Measurements from ENCODE around the gene NCOA6. TPM values are rescaled to one million over a fixed set of nuclear protein-coding genes. Genes with fewer than 3 reads are reported as not detected.
A peak's percentile ranks its signal among the peaks of the same experiment; 100 is the strongest.

NCOA6 gene
- total and polyA plus RNA-seq, 2 donors from 2014 or later, result 28.1 to 30.8 TPM

DNA sequence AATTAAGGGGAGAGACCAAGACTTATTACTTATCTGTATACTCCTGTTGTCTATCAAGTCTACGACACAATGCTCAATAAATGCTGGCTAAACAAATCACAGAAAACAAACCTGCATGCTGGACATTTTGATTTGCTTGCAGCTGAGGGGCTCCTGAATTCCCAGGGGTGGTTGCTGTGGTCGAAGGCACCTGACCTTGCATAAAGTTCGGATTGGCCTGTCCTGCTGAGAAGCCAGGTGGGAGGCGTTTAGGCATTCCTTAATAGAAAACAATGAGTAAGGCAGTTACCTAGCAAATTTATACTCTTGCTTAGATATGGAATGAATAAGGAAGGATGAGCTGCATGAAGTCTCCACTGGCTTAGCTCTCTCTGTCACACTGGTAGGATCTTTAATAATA, 70.8 kb downstream of the NCOA6 start:
- Histone ChIP-seq H3K9ac (ENCODE audit: low read length in 3 of 3) (no peak overlapping the region), H3K9me3 (ENCODE audit: control insufficient read depth in 2 of 3, insufficient read depth in 1 of 3, low read length in 3 of 3) (no peaks in the 10 kb centered on the region), H3K4me3 (ENCODE audit: low read length in 3 of 3) (no peak overlapping the region), H3K4me1 (ENCODE audit: control insufficient read depth in 2 of 3, insufficient read depth in 2 of 3, low read depth in 1 of 3, low read length in 3 of 3) (no peaks in the 10 kb centered on the region), H3K27ac (ENCODE audit: low read depth in 2 of 2, low read length in 2 of 2) (no peak overlapping the region), H3K36me3 (ENCODE audit: control insufficient read depth in 2 of 3, insufficient read depth in 3 of 3, low read length in 3 of 3) (peaks cover 5 to 54% (median 30%) of the 10 kb centered on the region in 3 donors), H3K27me3 (ENCODE audit: control insufficient read depth, insufficient read depth, low read length) (no peaks in the 10 kb centered on the region)
- TF ChIP-seq, protein P1, sequence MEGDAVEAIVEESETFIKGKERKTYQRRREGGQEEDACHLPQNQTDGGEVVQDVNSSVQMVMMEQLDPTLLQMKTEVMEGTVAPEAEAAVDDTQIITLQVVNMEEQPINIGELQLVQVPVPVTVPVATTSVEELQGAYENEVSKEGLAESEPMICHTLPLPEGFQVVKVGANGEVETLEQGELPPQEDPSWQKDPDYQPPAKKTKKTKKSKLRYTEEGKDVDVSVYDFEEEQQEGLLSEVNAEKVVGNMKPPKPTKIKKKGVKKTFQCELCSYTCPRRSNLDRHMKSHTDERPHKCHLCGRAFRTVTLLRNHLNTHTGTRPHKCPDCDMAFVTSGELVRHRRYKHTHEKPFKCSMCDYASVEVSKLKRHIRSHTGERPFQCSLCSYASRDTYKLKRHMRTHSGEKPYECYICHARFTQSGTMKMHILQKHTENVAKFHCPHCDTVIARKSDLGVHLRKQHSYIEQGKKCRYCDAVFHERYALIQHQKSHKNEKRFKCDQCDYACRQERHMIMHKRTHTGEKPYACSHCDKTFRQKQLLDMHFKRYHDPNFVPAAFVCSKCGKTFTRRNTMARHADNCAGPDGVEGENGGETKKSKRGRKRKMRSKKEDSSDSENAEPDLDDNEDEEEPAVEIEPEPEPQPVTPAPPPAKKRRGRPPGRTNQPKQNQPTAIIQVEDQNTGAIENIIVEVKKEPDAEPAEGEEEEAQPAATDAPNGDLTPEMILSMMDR (IDR thresholded peaks at IDR 0.05; ENCODE audit: borderline replicate concordance, extremely low read depth, insufficient read depth), result no peak
- intact Hi-C loops (cut with DNase I), result no loop called here
- DNase-seq (no peak), FAIRE-seq (no peak)

DNA sequence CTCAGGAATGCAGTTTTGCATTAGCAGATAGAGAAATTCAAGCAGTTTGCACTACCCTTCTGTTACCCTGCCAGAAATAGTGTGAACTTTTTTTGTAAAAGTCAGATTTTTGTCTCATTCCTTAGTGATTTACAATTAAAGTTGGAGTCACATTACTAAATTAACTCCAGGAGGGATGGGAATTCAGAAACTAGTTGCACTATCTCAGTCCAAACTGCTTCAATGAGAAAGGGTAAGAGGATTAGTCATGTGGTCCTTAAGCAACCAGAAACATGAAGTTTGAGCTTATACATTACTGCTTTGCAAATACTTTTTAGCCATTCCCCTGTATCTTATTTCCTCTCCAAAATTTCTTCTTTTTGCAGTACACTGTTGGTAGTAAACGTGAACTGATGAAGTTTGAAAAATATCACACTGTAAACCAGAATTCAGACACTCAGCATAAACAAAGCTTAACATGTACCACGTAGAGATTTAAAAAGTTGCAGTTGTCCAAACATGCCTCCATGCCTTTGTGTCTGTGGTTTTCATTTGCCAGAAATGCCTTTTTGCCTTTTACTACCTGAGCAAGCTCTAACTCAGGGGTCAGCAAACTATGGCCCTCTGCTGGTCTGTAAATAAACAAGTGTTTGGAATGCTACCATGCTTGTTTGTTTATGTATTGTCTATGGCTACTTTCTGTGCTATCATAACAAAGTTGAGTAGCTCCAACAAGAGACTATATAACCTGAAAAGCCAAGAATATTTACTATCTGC, 71.6 kb downstream of the NCOA6 start:
- no peak for FAIRE-seq
- Histone ChIP-seq H3K36me3 (ENCODE audit: control insufficient read depth in 2 of 3, insufficient read depth in 3 of 3, low read length in 3 of 3) (peaks cover 9 to 52% (median 34%) of the 10 kb centered on the region in 3 donors), H3K4me1 (ENCODE audit: control insufficient read depth in 2 of 3, insufficient read depth in 2 of 3, low read depth in 1 of 3, low read length in 3 of 3) (no peaks in the 10 kb centered on the region), H3K9ac (ENCODE audit: low read length in 3 of 3) (no peak overlapping the region), H3K27me3 (ENCODE audit: control insufficient read depth, insufficient read depth, low read length) (no peaks in the 10 kb centered on the region), H3K9me3 (ENCODE audit: control insufficient read depth in 2 of 3, insufficient read depth in 1 of 3, low read length in 3 of 3) (no peaks in the 10 kb centered on the region), H3K4me3 (ENCODE audit: low read length in 3 of 3) (no peak overlapping the region), H3K27ac (ENCODE audit: low read depth in 2 of 2, low read length in 2 of 2) (no peak overlapping the region)
- TF ChIP-seq, protein P1 (IDR thresholded peaks at IDR 0.05; ENCODE audit: borderline replicate concordance, extremely low read depth, insufficient read depth), result no peak
- intact Hi-C loops (cut with DNase I), result no loop called here
- DNase-seq, result peak in 1 of 5 donors; percentile 3

DNA sequence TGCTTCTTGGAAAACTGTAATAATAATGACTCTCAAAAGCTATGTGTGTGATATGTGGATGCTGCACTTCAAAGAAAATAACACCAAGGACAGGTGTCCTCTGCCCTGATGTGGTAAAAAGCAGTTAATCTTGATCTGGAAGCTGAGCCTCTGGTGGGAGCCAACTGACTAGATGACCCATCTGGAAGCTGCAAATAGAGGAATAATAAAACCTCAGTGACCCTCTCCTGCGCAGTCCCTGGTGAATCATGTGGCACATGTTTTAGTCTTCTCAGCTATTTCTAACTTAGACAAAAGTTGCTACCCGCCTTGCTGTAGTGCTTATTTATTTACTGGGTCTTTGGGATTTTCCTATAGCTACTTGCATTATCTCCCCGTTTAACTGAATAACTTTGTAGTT, 74.0 kb downstream of the NCOA6 start:
- TF ChIP-seq, protein P1 (IDR thresholded peaks at IDR 0.05; ENCODE audit: borderline replicate concordance, extremely low read depth, insufficient read depth), result no peak
- Histone ChIP-seq H3K4me3 (ENCODE audit: low read length in 3 of 3) (no peak overlapping the region), H3K27ac (ENCODE audit: low read depth in 2 of 2, low read length in 2 of 2) (no peak overlapping the region), H3K36me3 (ENCODE audit: control insufficient read depth in 2 of 3, insufficient read depth in 3 of 3, low read length in 3 of 3) (peaks cover 7 to 33% (median 23%) of the 10 kb centered on the region in 3 donors), H3K4me1 (ENCODE audit: control insufficient read depth in 2 of 3, insufficient read depth in 2 of 3, low read depth in 1 of 3, low read length in 3 of 3) (no peaks in the 10 kb centered on the region), H3K9me3 (ENCODE audit: control insufficient read depth in 2 of 3, insufficient read depth in 1 of 3, low read length in 3 of 3) (no peaks in the 10 kb centered on the region), H3K27me3 (ENCODE audit: control insufficient read depth, insufficient read depth, low read length) (no peaks in the 10 kb centered on the region), H3K9ac (ENCODE audit: low read length in 3 of 3) (no peak overlapping the region)
- DNase-seq (no peak), FAIRE-seq (no peak)
- intact Hi-C loops (cut with DNase I), result no loop called here

All from kidney (tissue), 14 donors.